DND-41 (cell line): ENCODE data around the gene NCAPG.

ENCODE experiments used
- ATAC-seq: fragments of 200-7000 bp; cut with Tn5 transposase; 3 replicates; pipeline ENCODE4 v1.9.1; 2021; ENCODE audit warnings: low read depth; ENCODE audit not compliant: insufficient read depth
- DNase-seq: peaks from one replicate; pipeline ENCODE4 v3.0.0-alpha.2; 2020
- H2AFZ ChIP-seq: 2 replicates; pipeline ENCODE4 v1.6.0; 2012; ENCODE audit warnings: low read depth, low read length
- H3K27ac ChIP-seq: 2 replicates; pipeline ENCODE4 v1.5.1; 2012; ENCODE audit warnings: low read length, inconsistent platforms
- H3K27me3 ChIP-seq: fragments of 200-600 bp; sonication (generic); 2 replicates; pipeline ENCODE4 v1.6.0; 2012; ENCODE audit warnings: low read length, mild to moderate bottlenecking, inconsistent platforms; ENCODE audit not compliant: insufficient read depth, poor library complexity
- H3K36me3 ChIP-seq: 2 replicates; pipeline ENCODE4 v1.5.1; 2012; ENCODE audit warnings: low read length, inconsistent platforms; ENCODE audit not compliant: insufficient read depth
- H3K4me1 ChIP-seq: 2 replicates; pipeline ENCODE4 v1.5.1; 2012; ENCODE audit warnings: mild to moderate bottlenecking, low read length; ENCODE audit not compliant: insufficient read depth
- H3K4me2 ChIP-seq: 2 replicates; pipeline ENCODE4 v1.6.0; 2012; ENCODE audit warnings: mild to moderate bottlenecking, moderate library complexity, low read length, inconsistent platforms; ENCODE audit not compliant: insufficient read depth
- H3K4me3 ChIP-seq, 2 experiments: fragments of 200-600 bp in 1 of 2; shearing (Covaris generic) in 1 of 2; 2 replicates each; pipeline ENCODE4 v1.5.1; 2012 to 2016; ENCODE audit warnings: inconsistent platforms in 2 of 2, low read length in 2 of 2, mild to moderate bottlenecking in 2 of 2, low read depth in 1 of 2, moderate library complexity in 1 of 2
- H3K79me2 ChIP-seq: 2 replicates; pipeline ENCODE4 v1.6.0; 2012; ENCODE audit warnings: low read length, inconsistent platforms; ENCODE audit not compliant: insufficient read depth
- H3K9ac ChIP-seq: 2 replicates; pipeline ENCODE4 v1.6.0; 2012; ENCODE audit warnings: low read depth, mild to moderate bottlenecking, inconsistent platforms, low read length, moderate library complexity
- H3K9me3 ChIP-seq: 2 replicates; pipeline ENCODE4 v1.5.1; 2012; ENCODE audit warnings: low read length, moderate library complexity, mild to moderate bottlenecking, inconsistent platforms; ENCODE audit not compliant: insufficient read depth, severe bottlenecking
- H4K20me1 ChIP-seq: 2 replicates; pipeline ENCODE4 v1.6.0; 2012; ENCODE audit warnings: low read length; ENCODE audit not compliant: insufficient read depth
- EZH2 ChIP-seq: IDR thresholded peaks from 3 replicates; pipeline ENCODE4 v1.6.1; 2012; ENCODE audit warnings: borderline replicate concordance, low read depth, mild to moderate bottlenecking, moderate library complexity, low read length, inconsistent platforms; ENCODE audit not compliant: severe bottlenecking
- TF ChIP-seq, protein P1 (sequence below): IDR thresholded peaks from 2 replicates; pipeline ENCODE4 v1.5.1; 2012; ENCODE audit warnings: borderline replicate concordance, low read length, moderate library complexity, mild to moderate bottlenecking; ENCODE audit not compliant: poor library complexity, severe bottlenecking; ENCODE audit errors: extremely low read depth

The NCAPG gene

DNA sequence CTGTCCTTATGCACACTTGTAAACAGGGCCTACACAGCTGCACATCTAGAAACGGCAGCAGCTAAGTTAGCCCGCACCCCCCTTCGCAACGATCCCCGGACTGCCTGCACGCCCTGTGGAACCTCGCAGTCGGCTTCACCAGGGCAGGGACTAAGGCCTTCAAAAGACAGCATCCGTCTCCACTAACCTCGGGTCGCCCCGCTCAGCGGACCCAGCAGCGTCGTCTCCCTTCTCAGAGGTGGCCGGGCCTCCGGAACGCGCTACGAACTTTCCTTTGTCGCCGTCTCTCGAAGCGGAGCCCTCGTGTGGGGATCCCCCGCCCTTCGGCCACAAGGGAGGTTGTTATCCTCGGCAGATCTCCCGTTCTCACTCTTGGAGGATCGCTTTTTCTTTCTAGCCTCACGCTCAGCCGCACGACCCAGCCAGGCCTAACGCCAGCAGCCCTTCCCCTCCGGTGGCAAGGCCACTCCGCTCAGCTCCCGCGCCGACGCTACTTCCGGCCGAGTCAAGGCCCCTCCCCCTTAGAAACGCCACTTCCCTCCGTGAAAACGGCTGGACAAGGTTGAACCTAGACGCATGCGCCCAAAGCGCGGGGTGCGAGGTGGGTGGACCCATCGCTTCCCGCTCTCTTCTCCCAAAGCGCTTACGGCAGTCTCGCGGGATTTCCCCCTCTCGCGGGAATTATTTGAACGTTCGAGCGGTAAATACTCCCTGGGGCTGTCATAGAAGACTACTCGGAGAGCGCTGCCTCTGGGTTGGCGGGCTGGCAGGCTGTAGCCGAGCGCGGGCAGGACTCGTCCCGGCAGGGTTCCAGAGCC lies at the start of gene NCAPG, which contains the start of gene DCAF16:
TSS of gene NCAPG (plus strand) at position 720 of the 818 bp plus-strand sequence. CDS start 99 bp downstream, outside the sequence.
TSS of gene DCAF16 (minus strand) at position 498 of the 818 bp plus-strand sequence. CDS start 6,616 bp downstream, outside the sequence.
- Histone ChIP-seq H3K4me1 (peaks cover 58% of the 10 kb centered on the region), H3K36me3 (peaks cover 63% of the 10 kb centered on the region), H3K9ac (peak within 1 kb of the TSS; percentile 92), H3K79me2 (peaks cover 98% of the 10 kb centered on the region), H3K27me3 (no peaks in the 10 kb centered on the region), H3K4me3 (peak within 1 kb of the TSS; percentile 77 to 95), H3K4me2 (peak within 1 kb of the TSS; percentile 95), H2AFZ (peak within 1 kb of the TSS; percentile 85), H3K27ac (peak within 1 kb of the TSS; percentile 97), H4K20me1 (peaks cover 53% of the 10 kb centered on the region), H3K9me3 (no peaks in the 10 kb centered on the region)
- DNase-seq (peak; percentile 99), ATAC-seq (peak; percentile 83)
- TF ChIP-seq EZH2, result no peak
- TF ChIP-seq, protein P1, sequence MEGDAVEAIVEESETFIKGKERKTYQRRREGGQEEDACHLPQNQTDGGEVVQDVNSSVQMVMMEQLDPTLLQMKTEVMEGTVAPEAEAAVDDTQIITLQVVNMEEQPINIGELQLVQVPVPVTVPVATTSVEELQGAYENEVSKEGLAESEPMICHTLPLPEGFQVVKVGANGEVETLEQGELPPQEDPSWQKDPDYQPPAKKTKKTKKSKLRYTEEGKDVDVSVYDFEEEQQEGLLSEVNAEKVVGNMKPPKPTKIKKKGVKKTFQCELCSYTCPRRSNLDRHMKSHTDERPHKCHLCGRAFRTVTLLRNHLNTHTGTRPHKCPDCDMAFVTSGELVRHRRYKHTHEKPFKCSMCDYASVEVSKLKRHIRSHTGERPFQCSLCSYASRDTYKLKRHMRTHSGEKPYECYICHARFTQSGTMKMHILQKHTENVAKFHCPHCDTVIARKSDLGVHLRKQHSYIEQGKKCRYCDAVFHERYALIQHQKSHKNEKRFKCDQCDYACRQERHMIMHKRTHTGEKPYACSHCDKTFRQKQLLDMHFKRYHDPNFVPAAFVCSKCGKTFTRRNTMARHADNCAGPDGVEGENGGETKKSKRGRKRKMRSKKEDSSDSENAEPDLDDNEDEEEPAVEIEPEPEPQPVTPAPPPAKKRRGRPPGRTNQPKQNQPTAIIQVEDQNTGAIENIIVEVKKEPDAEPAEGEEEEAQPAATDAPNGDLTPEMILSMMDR, result no peak

DNA sequence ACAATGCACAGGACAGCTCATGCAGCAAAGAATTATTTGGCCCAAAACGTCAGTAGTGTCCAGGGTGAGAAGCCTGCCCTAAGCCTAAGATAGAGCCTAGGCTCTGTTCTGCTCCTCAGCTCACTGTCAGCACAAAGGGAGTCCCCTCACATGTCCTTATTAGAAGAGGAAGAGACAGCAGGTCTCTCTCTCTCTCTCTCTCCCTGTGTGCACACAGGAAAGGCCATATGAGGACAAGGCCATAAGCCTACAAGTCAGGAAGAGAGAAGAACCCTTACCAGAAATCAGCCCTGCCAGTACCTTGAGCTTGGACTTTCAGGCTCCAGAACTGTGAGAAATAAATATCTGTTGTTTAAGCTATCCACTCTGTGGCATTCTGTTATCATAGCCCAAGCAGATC lies 49.7 kb upstream of the NCAPG start:
- no peak overlapping the region for H3K4me2 ChIP-seq
- no peak for DNase-seq
- TF ChIP-seq, protein P1, result no peak
- TF ChIP-seq EZH2, result no peak
- no peaks in the 10 kb centered on the region for H4K20me1 ChIP-seq
- H2AFZ ChIP-seq, result no peak overlapping the region
- no peak for ATAC-seq
- H3K4me1 ChIP-seq, result no peaks in the 10 kb centered on the region
- no peaks in the 10 kb centered on the region for H3K9me3 ChIP-seq
- no peaks in the 10 kb centered on the region for H3K27me3 ChIP-seq
- H3K9ac ChIP-seq, result no peak overlapping the region
- no peak overlapping the region for H3K4me3 ChIP-seq
- H3K27ac ChIP-seq, result no peak overlapping the region
- no peaks in the 10 kb centered on the region for H3K79me2 ChIP-seq
- H3K36me3 ChIP-seq, result no peaks in the 10 kb centered on the region

GRCh38 chr4:17762726-17763125 lies 48.1 kb upstream of the NCAPG start:
- H3K9ac ChIP-seq, result no peak overlapping the region
- no peaks in the 10 kb centered on the region for H4K20me1 ChIP-seq
- no peak overlapping the region for H3K27ac ChIP-seq
- ATAC-seq, result peak; percentile 40; the same call in 1 of the 3 replicates
- H3K9me3 ChIP-seq, result no peaks in the 10 kb centered on the region
- H3K4me2 ChIP-seq, result no peak overlapping the region
- H3K4me1 ChIP-seq, result no peaks in the 10 kb centered on the region
- DNase-seq, result peak; percentile 12
- H3K27me3 ChIP-seq, result no peaks in the 10 kb centered on the region
- H3K36me3 ChIP-seq, result no peaks in the 10 kb centered on the region
- no peak overlapping the region for H3K4me3 ChIP-seq
- H2AFZ ChIP-seq, result no peak overlapping the region
- no peak for TF ChIP-seq EZH2
- TF ChIP-seq, protein P1, result peak; percentile 35
- no peaks in the 10 kb centered on the region for H3K79me2 ChIP-seq
